Measurements from ENCODE around the gene GGCT. TPM values are rescaled to one million over a fixed set of nuclear protein-coding genes. Genes with fewer than 3 reads are reported as not detected.
"Not testable (repeated sequence)": the region's sequence is repeated elsewhere in the genome, so short reads cannot be mapped to it uniquely, and the experiment has no call there.

Gene GGCT
- polyA plus RNA-seq, 3 donors, result 63.0 to 76.3 (median 63.1) TPM

- DNase-seq, result no peak
Observed at GRCh38 chr7:30491417-30491816, 13.2 kb downstream of the GGCT start.

GRCh38 chr7:30487371-30487770 is 17.3 kb downstream of the GGCT start:
- DNase-seq, result no peak

- DNase-seq, result no peak
Observed at GRCh38 chr7:30485667-30486066, 19.0 kb downstream of the GGCT start.

GRCh38 chr7:30481416-30481815 is 23.2 kb downstream of the GGCT start:
- DNase-seq, result not testable (repeated sequence)

- DNase-seq, result no peak
Observed at GRCh38 chr7:30479202-30480120, 25.2 kb downstream of the GGCT start.

- peak; percentile 62 for DNase-seq
Observed at GRCh38 chr7:30478349-30479201, 26.1 kb downstream of the GGCT start, which contains the start of gene NOD1. TSS of gene NOD1 (minus strand) at chr7:30478784. CDS start at chr7:30456921, 21,863 bp downstream.

GRCh38 chr7:30476459-30477145 is 28.0 kb downstream of the GGCT start:
- no peak for DNase-seq

GRCh38 chr7:30475580-30475979 is 29.0 kb downstream of the GGCT start:
- no peak for DNase-seq

GRCh38 chr7:30474893-30475292 is 29.7 kb downstream of the GGCT start:
- no peak for DNase-seq

- no peak for DNase-seq
Observed at GRCh38 chr7:30474485-30474884, 30.1 kb downstream of the GGCT start.

- DNase-seq, result no peak
Observed at GRCh38 chr7:30473903-30474302, 30.7 kb downstream of the GGCT start.

GRCh38 chr7:30472784-30473775 is 31.5 kb downstream of the GGCT start:
- DNase-seq, result no peak

- no peak for DNase-seq
Observed at GRCh38 chr7:30472081-30472783, 32.4 kb downstream of the GGCT start.

GRCh38 chr7:30471205-30471604 is 33.4 kb downstream of the GGCT start:
- DNase-seq, result no peak

GRCh38 chr7:30470771-30471170 is 33.9 kb downstream of the GGCT start:
- DNase-seq, result peak; percentile 63

GRCh38 chr7:30470163-30470770 is 34.4 kb downstream of the GGCT start:
- no peak for DNase-seq

GRCh38 chr7:30469303-30469702 is 35.3 kb downstream of the GGCT start:
- DNase-seq, result no peak

GRCh38 chr7:30468791-30469190 is 35.8 kb downstream of the GGCT start:
- no peak for DNase-seq

GRCh38 chr7:30468041-30468440 is 36.6 kb downstream of the GGCT start:
- DNase-seq, result no peak

- DNase-seq, result no peak
Observed at GRCh38 chr7:30467271-30467670, 37.4 kb downstream of the GGCT start.
